Activated naive CD8-positive, alpha-beta T cell treated with anti-CD3 and anti-CD28 coated beads, Interleukin-2, amount 50 U/mL, for 16 hours (primary cell): ENCODE data around the gene RNMT.
"Not testable (repeated sequence)": the region's sequence is repeated elsewhere in the genome, so short reads cannot be mapped to it uniquely, and the experiment has no call there.

Source experiments
- DNase-seq: peaks from one replicate; pipeline ENCODE4 v3.0.0-alpha.2; 2020; ENCODE audit warnings: low read depth, low spot score

RNMT gene

GRCh38 chr18:13735681-13736080 lies 9.2 kb downstream of the RNMT start:
- no peak for DNase-seq

DNA sequence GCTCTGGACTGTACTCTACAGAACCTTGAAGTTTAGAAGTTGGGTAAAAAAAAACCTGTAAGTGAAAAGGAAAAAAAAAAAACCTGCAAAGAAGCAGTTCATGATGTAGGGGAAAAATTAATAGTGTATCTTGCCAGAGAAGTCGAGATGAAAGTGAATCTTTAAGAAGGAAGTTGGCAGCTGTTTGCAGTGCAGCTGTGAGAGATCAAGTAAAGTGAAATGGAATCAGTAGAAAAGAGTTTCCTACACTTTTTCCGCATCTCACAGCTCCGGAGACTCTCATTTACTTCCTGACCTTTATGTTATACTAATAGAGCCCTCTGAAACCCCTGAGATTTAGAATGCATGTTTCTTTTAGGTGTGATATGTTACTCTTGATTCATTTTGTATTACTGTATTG lies 19.2 kb downstream of the RNMT start:
- no peak for DNase-seq

DNA sequence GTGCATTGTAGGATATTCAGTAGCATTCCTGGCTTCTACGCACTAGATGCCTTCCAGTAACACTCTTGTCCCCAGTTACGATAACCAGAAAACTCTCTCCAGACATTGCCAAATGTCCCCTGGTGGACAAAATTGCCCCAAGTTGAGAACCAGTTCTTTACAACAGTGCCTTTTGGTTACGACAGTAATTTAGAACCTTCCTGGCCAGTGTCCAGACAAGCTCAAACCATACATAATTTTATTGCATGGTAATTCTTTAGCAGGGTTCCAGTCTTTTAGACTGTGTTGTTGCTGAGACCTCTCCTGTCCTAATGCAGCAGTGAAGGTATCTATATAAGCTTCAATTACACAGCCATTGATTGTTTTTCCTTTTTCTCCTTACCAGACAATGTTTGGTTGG lies 20.2 kb downstream of the RNMT start:
- no peak for DNase-seq

DNA sequence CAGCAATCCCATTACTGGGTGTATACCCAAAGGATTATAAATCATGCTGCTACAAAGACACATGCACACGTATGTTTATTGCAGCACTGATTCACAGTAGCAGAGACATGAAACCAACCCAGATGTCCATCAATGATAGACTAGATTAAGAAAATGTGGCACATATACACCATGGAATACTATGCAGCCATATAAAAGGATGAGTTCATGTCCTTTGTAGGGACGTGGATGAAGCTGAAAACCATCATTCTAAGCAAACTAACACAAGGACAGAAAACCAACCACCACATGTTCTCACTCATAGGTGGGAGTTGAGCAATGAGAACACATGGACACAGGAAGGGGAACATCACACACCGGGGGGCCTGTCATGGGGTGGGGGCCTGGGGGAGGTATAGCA lies 25.1 kb downstream of the RNMT start:
- DNase-seq = not testable (repeated sequence)

DNA sequence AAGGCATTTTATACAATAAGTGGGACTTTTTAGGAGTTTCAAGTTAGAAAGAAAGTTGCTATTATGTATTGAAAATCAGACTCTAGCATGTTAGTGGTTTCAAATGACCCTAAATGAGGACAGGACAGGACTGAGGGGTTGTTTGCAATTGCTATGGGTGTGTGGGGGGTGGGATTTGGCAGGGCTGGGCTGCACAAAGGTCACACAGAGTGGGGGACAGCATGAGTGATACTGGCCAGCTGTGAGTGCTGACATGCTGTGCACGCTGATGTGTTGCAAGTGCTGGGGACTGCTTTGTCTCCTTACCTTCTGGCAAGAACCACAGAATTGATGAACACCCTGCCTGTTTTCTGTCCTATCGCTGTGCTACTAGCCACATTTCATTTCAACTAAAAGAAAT lies 29.8 kb downstream of the RNMT start:
- no peak for DNase-seq

DNA sequence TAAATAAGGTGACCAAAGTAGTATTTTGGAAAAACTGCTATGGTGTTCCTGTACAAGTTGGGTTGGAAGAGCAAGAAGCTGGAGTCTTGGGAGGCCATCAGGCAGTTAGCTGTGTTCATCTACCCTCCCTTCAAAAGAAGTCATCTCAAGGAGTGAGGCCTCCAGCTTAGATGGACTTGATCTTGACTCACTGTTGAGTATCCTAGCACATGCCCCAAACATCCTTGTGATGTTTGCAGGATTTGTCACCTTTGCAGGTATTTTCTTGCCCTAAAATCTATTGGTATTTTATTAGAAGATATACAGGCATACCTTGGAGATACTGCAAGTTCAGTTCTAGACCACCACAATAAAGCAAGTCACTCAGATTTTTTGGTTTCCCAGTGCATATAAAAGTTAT lies 30.2 kb downstream of the RNMT start:
- DNase-seq = no peak

GRCh38 chr18:13758622-13759021 lies 32.1 kb downstream of the RNMT start:
- DNase-seq = no peak

GRCh38 chr18:13760047-13760446 lies 33.6 kb downstream of the RNMT start:
- DNase-seq = no peak

DNA sequence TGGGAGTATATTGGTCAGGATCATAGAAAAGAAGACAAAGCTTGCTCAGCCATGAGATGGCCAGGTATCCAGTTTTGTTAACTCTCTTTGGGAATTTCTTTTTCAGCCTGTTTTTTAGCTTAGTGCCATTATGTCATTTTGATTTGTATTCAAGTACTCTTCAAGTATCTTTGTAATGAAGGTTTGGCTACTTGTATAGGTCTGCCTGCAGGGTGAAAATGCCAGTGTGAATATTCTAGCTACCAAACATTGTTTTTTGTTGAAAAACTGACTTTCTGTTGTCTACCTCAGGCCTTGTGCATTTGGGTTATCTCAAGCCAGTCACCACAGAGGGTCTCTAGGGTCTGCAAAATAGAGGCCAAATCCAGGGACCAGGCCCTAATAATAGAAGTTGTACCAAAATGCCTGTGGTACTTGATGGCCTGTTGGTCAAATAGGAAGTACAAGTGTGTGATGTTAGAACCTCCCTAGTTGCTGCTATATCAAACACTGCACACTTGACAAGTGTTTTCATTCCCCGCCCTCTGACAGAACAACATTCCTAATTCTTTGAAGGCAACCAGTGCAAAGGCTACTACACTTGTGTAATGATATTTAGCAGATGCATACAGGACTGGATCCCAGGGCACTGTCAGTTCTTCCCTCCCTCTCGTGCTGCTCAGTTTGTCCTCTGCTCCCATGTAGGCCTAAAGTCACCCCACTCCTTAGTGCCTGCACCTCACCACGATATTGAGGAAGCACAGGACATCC lies 36.4 kb downstream of the RNMT start:
- no peak for DNase-seq

GRCh38 chr18:13775058-13775457 lies 48.6 kb downstream of the RNMT start:
- no peak for DNase-seq

GRCh38 chr18:13791181-13791580 lies 64.7 kb downstream of the RNMT start:
- DNase-seq = no peak

- DNase-seq = no peak
Observed at GRCh38 chr18:13793819-13794218, 67.3 kb downstream of the RNMT start.

DNA sequence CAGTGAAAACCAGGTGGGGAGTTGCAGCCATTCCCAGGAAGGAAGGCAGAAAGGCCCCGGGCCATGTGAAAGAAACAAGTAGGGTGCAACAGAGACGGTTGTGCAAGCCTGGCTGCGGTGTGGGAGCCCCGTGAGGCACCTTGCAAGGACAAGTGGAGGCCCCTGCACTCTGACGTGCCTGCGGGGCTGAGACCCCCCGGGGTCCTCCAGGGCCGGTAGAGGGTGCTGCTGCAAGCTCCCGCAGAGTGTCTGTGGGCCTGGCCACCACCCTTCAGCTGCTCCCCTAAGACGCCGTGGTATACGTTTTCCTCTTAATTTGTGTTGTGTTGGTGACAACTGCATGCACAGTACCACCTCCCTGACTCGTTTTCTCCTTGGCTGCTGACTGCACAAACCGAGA lies 70.0 kb downstream of the RNMT start:
- DNase-seq = no peak

GRCh38 chr18:13797157-13797611 lies 70.7 kb downstream of the RNMT start:
- no peak for DNase-seq

- DNase-seq = no peak
Observed at GRCh38 chr18:13799396-13799795, 72.9 kb downstream of the RNMT start.

DNA sequence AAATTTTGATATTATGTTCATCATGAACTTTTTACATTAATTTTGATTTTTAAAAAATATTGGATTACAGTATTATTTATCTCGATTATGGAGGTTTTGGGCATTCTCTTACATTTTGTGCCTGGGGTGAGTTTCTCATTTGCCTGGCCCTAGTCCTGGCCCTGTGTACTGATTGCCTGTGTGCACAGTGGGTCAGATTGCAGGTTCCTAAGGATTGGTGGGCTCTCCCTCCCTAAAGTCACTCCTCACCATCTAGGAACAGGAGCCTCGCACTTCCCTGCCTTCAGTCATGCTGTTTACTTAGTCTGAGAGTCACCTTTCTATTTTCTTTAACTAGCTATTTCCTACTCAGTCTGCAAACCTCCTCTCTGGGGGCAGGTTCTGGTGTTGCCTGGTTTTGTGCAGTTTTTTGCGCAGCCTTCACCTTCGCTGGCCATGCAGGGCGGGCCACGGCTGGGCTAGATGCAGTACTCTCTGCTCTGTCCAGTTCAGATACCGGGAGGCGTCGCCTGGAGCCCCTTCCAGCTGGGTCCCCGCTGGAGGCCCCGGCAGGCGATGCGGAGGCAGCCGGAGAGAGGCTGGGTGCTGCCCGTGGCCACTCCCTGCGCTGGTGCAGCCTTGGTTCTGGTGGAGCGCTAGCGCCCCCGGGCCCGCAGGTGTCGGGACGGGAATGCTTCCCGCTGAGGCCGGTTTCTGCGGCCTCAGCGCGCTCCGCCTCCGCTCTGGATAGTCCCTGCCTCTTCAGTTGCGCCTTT lies 74.2 kb downstream of the RNMT start:
- DNase-seq = no peak

- no peak for DNase-seq
Observed at GRCh38 chr18:13801260-13801601, 74.8 kb downstream of the RNMT start.

DNA sequence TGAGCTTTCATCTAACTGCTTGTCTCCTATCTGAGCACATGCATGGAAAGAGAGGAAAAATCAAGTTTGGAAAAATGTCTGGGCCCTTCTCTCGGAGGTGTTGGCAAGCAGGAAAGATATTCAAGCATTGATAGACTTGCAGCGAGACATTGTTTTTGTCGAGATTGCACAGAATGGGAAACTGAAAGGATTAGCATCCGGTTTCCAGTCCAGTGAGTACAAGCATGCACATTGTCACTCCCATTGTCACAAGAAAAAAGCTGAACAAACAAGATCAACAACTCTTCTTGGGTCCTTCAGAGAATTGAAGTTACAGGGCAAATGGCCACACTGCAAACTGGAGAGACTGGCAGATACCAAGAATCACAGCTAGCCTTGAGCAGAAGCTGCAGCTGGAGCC lies 77.8 kb downstream of the RNMT start:
- DNase-seq = no peak

GRCh38 chr18:13808294-13809042 lies 82.0 kb downstream of the RNMT start:
- DNase-seq = no peak

DNA sequence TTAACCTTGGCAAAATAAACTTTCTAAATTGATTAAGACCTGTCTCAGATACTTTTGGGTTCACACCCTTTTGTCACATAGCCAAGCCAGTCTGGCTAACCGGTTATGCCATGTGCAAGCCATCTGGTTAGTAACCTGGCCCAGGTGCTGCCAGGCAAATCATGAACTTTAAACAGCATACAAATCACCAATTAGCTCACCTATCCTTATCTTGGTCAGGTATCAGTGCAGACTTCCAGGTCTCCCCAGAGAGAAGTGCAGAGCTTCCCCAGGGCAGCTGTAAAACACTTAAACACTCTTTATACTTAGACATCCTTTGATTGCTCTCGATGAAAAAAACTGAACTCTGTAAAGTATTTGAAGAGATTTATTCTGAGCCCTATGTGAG lies 82.6 kb downstream of the RNMT start:
- DNase-seq = no peak

GRCh38 chr18:13809531-13810255 lies 83.2 kb downstream of the RNMT start:
- no peak for DNase-seq

GRCh38 chr18:13810950-13811485 lies 84.5 kb downstream of the RNMT start:
- no peak for DNase-seq
